K562 (cell line): ENCODE data around the gene ARHGEF3. TPM values are rescaled to one million over a fixed set of nuclear protein-coding genes. Genes with fewer than 3 reads are reported as not detected.
A peak's percentile ranks its signal among the peaks of the same experiment; 100 is the strongest.

Experiments used
- CEBPG ChIP-seq, 3 experiments: fragments of 200-800 bp in 1 of 3; sonication (Bioruptor generic) in 1 of 3; sonication (generic) in 1 of 3; formaldehyde crosslinking in 1 of 3; IDR thresholded peaks in 2 of 3; conservative IDR thresholded peaks in 1 of 3; 2 replicates each; pipeline versions ENCODE4 v1.6.1 to v1.8.0; 2016 to 2022; ENCODE audit warnings: missing compliant biosample characterization in 2 of 3, missing genetic modification characterization in 2 of 3, mild to moderate bottlenecking in 1 of 3, missing genetic modification reagents in 1 of 3
- DEAF1 ChIP-seq: fragments of 450-650 bp; formaldehyde crosslinking; IDR thresholded peaks from 2 replicates; pipeline ENCODE4 v1.4.0; 2020; ENCODE audit warnings: mild to moderate bottlenecking, moderate library complexity
- DIDO1 ChIP-seq: fragments of 450-650 bp; IDR thresholded peaks from 2 replicates; pipeline ENCODE4 v1.6.1; 2016; ENCODE audit warnings: low read depth, missing biosample characterization, missing genetic modification characterization
- FOS ChIP-seq: IDR thresholded peaks from 3 replicates; pipeline ENCODE4 v1.6.1; 2011; ENCODE audit not compliant: insufficient read length; ENCODE audit errors: extremely low read depth
- JUND ChIP-seq, 2 experiments: IDR thresholded peaks; 2 replicates in 1 of 2; 3 replicates in 1 of 2; pipeline ENCODE4 v1.6.1; 2011; ENCODE audit warnings: borderline replicate concordance in 2 of 2, low read depth in 2 of 2, low read length in 2 of 2, improper control_type of control experiment in 1 of 2, missing biosample characterization in 1 of 2, missing genetic modification characterization in 1 of 2, missing genetic modification reagents in 1 of 2
- MAX ChIP-seq: sonication (generic); formaldehyde crosslinking; IDR thresholded peaks from 2 replicates; pipeline ENCODE4 v1.9.0; 2022; ENCODE audit warnings: mild to moderate bottlenecking, missing genetic modification reagents
- RBM34 ChIP-seq: fragments of 200-400 bp; formaldehyde crosslinking; IDR thresholded peaks from 2 replicates; pipeline ENCODE4 v1.6.1; 2018; ENCODE audit warnings: low read length, borderline replicate concordance; ENCODE audit not compliant: insufficient read depth
- RFX5 ChIP-seq: IDR thresholded peaks from 2 replicates; pipeline ENCODE4 v1.6.1; 2011; ENCODE audit warnings: low read depth, mild to moderate bottlenecking, improper control_type of control experiment, low read length
- STAT5A ChIP-seq: IDR thresholded peaks from 2 replicates; pipeline ENCODE4 v1.6.1; 2012; ENCODE audit warnings: low read length, inconsistent platforms, borderline replicate concordance
- ZBTB1 ChIP-seq: sonication (generic); formaldehyde crosslinking; IDR thresholded peaks from 2 replicates; pipeline ENCODE4 v1.8.1; 2023; ENCODE audit warnings: missing genetic modification reagents, low read depth, mild to moderate bottlenecking, borderline replicate concordance
- ZNF175 ChIP-seq: fragments of 200-800 bp; sonication (Bioruptor generic); IDR thresholded peaks from 2 replicates; pipeline ENCODE4 v1.6.1; 2016; ENCODE audit warnings: low read depth, mild to moderate bottlenecking, missing genetic modification characterization, missing compliant biosample characterization
- ZNF431 ChIP-seq: sonication (generic); formaldehyde crosslinking; IDR thresholded peaks from 2 replicates; pipeline ENCODE4 v1.8.0; 2022; ENCODE audit warnings: mild to moderate bottlenecking, missing genetic modification reagents
- ZNF57 ChIP-seq: fragments of 450-650 bp; formaldehyde crosslinking; IDR thresholded peaks from 2 replicates; pipeline ENCODE4 v1.4.0; 2020; ENCODE audit warnings: mild to moderate bottlenecking, moderate library complexity
- ZNF584 ChIP-seq: fragments of 200-800 bp; sonication (Bioruptor generic); IDR thresholded peaks from 2 replicates; pipeline ENCODE4 v1.6.1; 2016; ENCODE audit warnings: low read depth, mild to moderate bottlenecking, missing genetic modification characterization, missing compliant biosample characterization
- ZNF668 ChIP-seq: fragments of 250-450 bp; sonication (Bioruptor Pico); IDR thresholded peaks from 2 replicates; pipeline ENCODE4 v1.8.0; 2022; ENCODE audit warnings: mild to moderate bottlenecking, inconsistent platforms
- polyA plus RNA-seq, 8 experiments: library from polyadenylated mRNA; depleted of rRNA in 4 of 8; stranded (reverse) in 5 of 8; unstranded in 3 of 8; fragments of >200 nt; fragmentation: Nextera tagmentation in 2 of 8; fragmentation: Illumina TruSeq in 1 of 8; extraction: Ambion mirVana in 2 of 8; extraction: Trizol in 1 of 8; gene quantifications; 2 replicates each; pipeline versions ENCODE4 v1.2.1 to v1.2.3, GENCODE V29; 2011 to 2014; ENCODE audit warnings: inconsistent platforms in 1 of 8, missing spikeins in 1 of 8
- total RNA-seq, 7 experiments: library from RNA; depleted of rRNA in 6 of 7; stranded (reverse); fragments of >200 nt in 6 of 7; fragmentation: Illumina TruSeq in 2 of 7; extraction: Trizol in 2 of 7; gene quantifications; 2 replicates each; pipeline versions ENCODE4 v1.2.1 to v1.2.3, GENCODE V29; 2011 to 2021; ENCODE audit warnings: low replicate concordance in 1 of 7
- TF ChIP-seq, protein P1 (sequence below): sonication (generic); IDR thresholded peaks from 2 replicates; pipeline ENCODE4 v1.6.1; 2016
- TF ChIP-seq, protein P2 (sequence below): IDR thresholded peaks from 3 replicates; pipeline ENCODE4 v1.6.1; 2011; ENCODE audit warnings: borderline replicate concordance, mild to moderate bottlenecking; ENCODE audit not compliant: insufficient read length, insufficient read depth
- TF ChIP-seq, protein P3 (sequence below), 2 experiments: fragments of 450-650 bp in 1 of 2; sonication (generic) in 1 of 2; formaldehyde crosslinking in 1 of 2; IDR thresholded peaks in 1 of 2; conservative IDR thresholded peaks in 1 of 2; 2 replicates each; pipeline versions ENCODE4 v1.6.1 to v1.8.1; 2016 to 2023; ENCODE audit warnings: mild to moderate bottlenecking in 2 of 2, moderate library complexity in 2 of 2, inconsistent platforms in 1 of 2, missing genetic modification reagents in 1 of 2
- TF ChIP-seq, protein P4 (sequence below): sonication (generic); formaldehyde crosslinking; IDR thresholded peaks from 2 replicates; pipeline ENCODE4 v1.5.0; 2020; ENCODE audit warnings: missing genetic modification reagents

The ARHGEF3 gene
- total and polyA plus RNA-seq, 9 of the 15 experiments (the other 6 are each of a cell fraction or from before 2014, with no cell fraction given), result 0.77 to 2.7 (median 1.4) TPM

- no peak for TF ChIP-seq STAT5A
- no peak for TF ChIP-seq RFX5
- TF ChIP-seq CEBPG (CRISPR knock-in tag; IDR thresholded peaks at IDR 0.05), result no peak
- TF ChIP-seq CEBPG (tag; conservative IDR thresholded peaks at IDR 0.05 in 1 of 2, IDR thresholded peaks at IDR 0.05 in 1 of 2), result no peak
- TF ChIP-seq, protein P1, sequence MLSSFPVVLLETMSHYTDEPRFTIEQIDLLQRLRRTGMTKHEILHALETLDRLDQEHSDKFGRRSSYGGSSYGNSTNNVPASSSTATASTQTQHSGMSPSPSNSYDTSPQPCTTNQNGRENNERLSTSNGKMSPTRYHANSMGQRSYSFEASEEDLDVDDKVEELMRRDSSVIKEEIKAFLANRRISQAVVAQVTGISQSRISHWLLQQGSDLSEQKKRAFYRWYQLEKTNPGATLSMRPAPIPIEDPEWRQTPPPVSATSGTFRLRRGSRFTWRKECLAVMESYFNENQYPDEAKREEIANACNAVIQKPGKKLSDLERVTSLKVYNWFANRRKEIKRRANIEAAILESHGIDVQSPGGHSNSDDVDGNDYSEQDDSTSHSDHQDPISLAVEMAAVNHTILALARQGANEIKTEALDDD, result no peak
- peak; percentile 81; the same call in 1 of the 2 replicates for TF ChIP-seq ZNF431 (CRISPR knock-in tag)
- no peak for TF ChIP-seq DIDO1 (tag)
- TF ChIP-seq, protein P2, sequence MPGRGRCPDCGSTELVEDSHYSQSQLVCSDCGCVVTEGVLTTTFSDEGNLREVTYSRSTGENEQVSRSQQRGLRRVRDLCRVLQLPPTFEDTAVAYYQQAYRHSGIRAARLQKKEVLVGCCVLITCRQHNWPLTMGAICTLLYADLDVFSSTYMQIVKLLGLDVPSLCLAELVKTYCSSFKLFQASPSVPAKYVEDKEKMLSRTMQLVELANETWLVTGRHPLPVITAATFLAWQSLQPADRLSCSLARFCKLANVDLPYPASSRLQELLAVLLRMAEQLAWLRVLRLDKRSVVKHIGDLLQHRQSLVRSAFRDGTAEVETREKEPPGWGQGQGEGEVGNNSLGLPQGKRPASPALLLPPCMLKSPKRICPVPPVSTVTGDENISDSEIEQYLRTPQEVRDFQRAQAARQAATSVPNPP, result no peak
- peak; percentile 96 for TF ChIP-seq MAX (CRISPR knock-in tag)
- TF ChIP-seq, protein P3, sequence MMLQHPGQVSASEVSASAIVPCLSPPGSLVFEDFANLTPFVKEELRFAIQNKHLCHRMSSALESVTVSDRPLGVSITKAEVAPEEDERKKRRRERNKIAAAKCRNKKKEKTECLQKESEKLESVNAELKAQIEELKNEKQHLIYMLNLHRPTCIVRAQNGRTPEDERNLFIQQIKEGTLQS (IDR thresholded peaks at IDR 0.05), result no peak
- TF ChIP-seq, protein P3 (CRISPR knock-in tag; conservative IDR thresholded peaks at IDR 0.05), result peak; percentile 77; the same call in 1 of the 2 replicates
- TF ChIP-seq RBM34, result no peak
- TF ChIP-seq JUND (IDR thresholded peaks at IDR 0.05; ENCODE audit: borderline replicate concordance, low read depth, low read length), result no peak
- no peak for TF ChIP-seq JUND (tag; IDR thresholded peaks at IDR 0.05; ENCODE audit: borderline replicate concordance, low read depth, low read length)
- peak; percentile 90 for TF ChIP-seq ZBTB1
- TF ChIP-seq ZNF668, result peak; percentile 50; the same call in 1 of the 2 replicates
- no peak for TF ChIP-seq DEAF1 (CRISPR knock-in tag)
- TF ChIP-seq, protein P4, sequence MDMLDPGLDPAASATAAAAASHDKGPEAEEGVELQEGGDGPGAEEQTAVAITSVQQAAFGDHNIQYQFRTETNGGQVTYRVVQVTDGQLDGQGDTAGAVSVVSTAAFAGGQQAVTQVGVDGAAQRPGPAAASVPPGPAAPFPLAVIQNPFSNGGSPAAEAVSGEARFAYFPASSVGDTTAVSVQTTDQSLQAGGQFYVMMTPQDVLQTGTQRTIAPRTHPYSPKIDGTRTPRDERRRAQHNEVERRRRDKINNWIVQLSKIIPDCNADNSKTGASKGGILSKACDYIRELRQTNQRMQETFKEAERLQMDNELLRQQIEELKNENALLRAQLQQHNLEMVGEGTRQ, result no peak
- TF ChIP-seq ZNF584 (CRISPR knock-in tag), result no peak
- TF ChIP-seq FOS, result no peak
- no peak for TF ChIP-seq ZNF57 (CRISPR knock-in tag)
- TF ChIP-seq ZNF175 (CRISPR knock-in tag), result no peak
Measured at GRCh38 chr3:56683122-56683817, 118.5 kb downstream of the ARHGEF3 start, which contains the start of gene TASOR (continued).
